A549 (cell line): ENCODE data around the gene GUCY1A2.

ENCODE experiments used
- CTCF ChIP-seq: fragments of >200 bp; sonication (Bioruptor Twin); formaldehyde crosslinking; IDR thresholded peaks from 3 replicates; pipeline ENCODE4 v1.5.1; 2016
- EP300 ChIP-seq, 2 experiments: fragments of >200 bp; sonication (Bioruptor Twin); formaldehyde crosslinking; IDR thresholded peaks; 2 replicates in 1 of 2; 3 replicates in 1 of 2; pipeline ENCODE4 v1.6.1; 2016 to 2017
- KDM5A ChIP-seq: fragments of 200-600 bp; sonication (generic); IDR thresholded peaks from 2 replicates; pipeline ENCODE4 v1.6.1; 2016; ENCODE audit warnings: antibody characterized with exemption, mild to moderate bottlenecking
- PBX3 ChIP-seq: IDR thresholded peaks from 2 replicates; pipeline ENCODE4 v1.6.1; 2012
- RAD21 ChIP-seq, 2 experiments: fragments of >200 bp in 1 of 2; sonication (Bioruptor Twin) in 1 of 2; formaldehyde crosslinking in 1 of 2; IDR thresholded peaks in 1 of 2; conservative IDR thresholded peaks in 1 of 2; 2 replicates in 1 of 2; 3 replicates in 1 of 2; pipeline ENCODE4 v1.6.1; 2012 to 2018; ENCODE audit warnings: inconsistent platforms in 1 of 2
- REST ChIP-seq: fragments of 200-600 bp; sonication (generic); IDR thresholded peaks from 2 replicates; pipeline ENCODE4 v1.6.1; 2016; ENCODE audit warnings: antibody characterized with exemption, mild to moderate bottlenecking, moderate library complexity

DNA sequence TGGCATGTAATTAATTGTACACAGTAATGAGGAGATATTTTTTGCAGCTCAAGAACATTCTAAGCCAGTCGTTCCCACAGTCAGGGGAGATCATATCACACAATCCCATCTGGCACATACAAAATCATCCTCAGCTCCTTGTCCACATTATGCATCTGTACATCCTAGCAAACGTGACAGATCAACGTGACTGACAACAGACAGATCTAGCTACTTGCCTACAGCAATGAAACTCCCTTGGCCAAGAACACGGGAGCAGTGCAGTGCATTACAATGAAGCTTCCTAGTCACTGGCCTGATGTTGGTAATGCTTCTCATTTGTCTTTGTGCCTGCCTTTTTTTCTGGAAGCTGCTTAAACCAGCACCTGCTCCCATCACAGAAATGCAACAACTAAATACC lies 24.5 kb upstream of the GUCY1A2 start:
- no peak for TF ChIP-seq CTCF
- no peak for TF ChIP-seq KDM5A
- TF ChIP-seq REST: no peak
- no peak for TF ChIP-seq PBX3
- TF ChIP-seq EP300 (IDR thresholded peaks at IDR 0.05): no peak
- no peak for TF ChIP-seq RAD21 (conservative IDR thresholded peaks at IDR 0.05 in 1 of 2, IDR thresholded peaks at IDR 0.05 in 1 of 2)
